Keratinocyte (primary cell): ENCODE measurements around the gene IQCK.

ENCODE experiments used
- CTCF ChIP-seq, 3 experiments: IDR thresholded peaks in 1 of 3; conservative IDR thresholded peaks in 1 of 3; optimal IDR thresholded peaks in 1 of 3; 2 replicates in 2 of 3; 3 replicates in 1 of 3; pipeline versions ENCODE3 to v1.5.1; 2011; ENCODE audit warnings: low read length in 3 of 3, mild to moderate bottlenecking in 3 of 3, moderate library complexity in 2 of 3, control low read depth in 1 of 3, inconsistent platforms in 1 of 3; ENCODE audit not compliant: insufficient read depth in 2 of 3; ENCODE audit errors: extremely low read depth in 1 of 3
- EZH2 ChIP-seq: IDR thresholded peaks from one replicate; pipeline ENCODE4 v1.6.1; 2012; ENCODE audit warnings: inconsistent platforms, mild to moderate bottlenecking, low read length, moderate library complexity

DNA sequence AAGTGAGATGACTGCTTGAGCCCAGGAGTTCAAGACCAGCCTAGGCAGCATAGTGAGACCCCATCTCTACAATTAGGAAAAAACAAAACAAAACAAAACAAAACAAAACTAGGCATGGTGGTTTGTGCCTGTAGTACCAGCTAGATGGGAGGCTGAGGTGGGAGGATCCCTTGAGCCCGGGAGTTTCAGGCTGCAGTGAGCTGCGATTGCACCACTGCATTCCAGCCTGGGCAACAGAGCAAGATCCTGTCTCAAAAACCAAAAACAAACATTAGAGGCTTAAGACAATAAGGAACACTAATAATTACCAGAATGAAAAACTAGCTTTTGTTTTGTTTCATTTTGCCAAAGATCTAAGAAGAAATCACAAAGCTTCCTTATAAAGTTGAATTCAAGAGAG is 97.3 kb downstream of the IQCK start:
- TF ChIP-seq CTCF (optimal IDR thresholded peaks at IDR 0.05 in 1 of 3, IDR thresholded peaks at IDR 0.05 in 1 of 3, conservative IDR thresholded peaks at IDR 0.05 in 1 of 3; ENCODE audit: extremely low read depth in 1 of 3, insufficient read depth in 2 of 3, low read length in 3 of 3) (no peak), EZH2 (no peak)
